HG02610 (cell line): Measurements from ENCODE around the gene IRF4.

Source experiments
- ATAC-seq: cut with Tn5 transposase; IDR thresholded peaks from one replicate; pipeline ENCODE4 v1.9.1; 2021; ENCODE audit warnings: mild to moderate bottlenecking, moderate library complexity; ENCODE audit not compliant: unreplicated experiment

Gene IRF4

GRCh38 chr6:379410-380181 is 12.0 kb upstream of the IRF4 start:
- ATAC-seq, result peak; percentile 32

- no peak for ATAC-seq
Observed at GRCh38 chr6:380234-381218, 11.0 kb upstream of the IRF4 start.

GRCh38 chr6:381742-382461 is 9.7 kb upstream of the IRF4 start:
- no peak for ATAC-seq

- no peak for ATAC-seq
Observed at GRCh38 chr6:382883-383810, 8.4 kb upstream of the IRF4 start.

- no peak for ATAC-seq
Observed at GRCh38 chr6:383856-384255, 7.7 kb upstream of the IRF4 start.

- no peak for ATAC-seq
Observed at GRCh38 chr6:384898-385297, 6.7 kb upstream of the IRF4 start.

GRCh38 chr6:385614-386013 is 5.9 kb upstream of the IRF4 start:
- ATAC-seq, result no peak

GRCh38 chr6:386688-387266 is 4.8 kb upstream of the IRF4 start:
- ATAC-seq, result no peak

GRCh38 chr6:387293-387741 is 4.2 kb upstream of the IRF4 start:
- ATAC-seq, result no peak

GRCh38 chr6:388202-388903 is 3.2 kb upstream of the IRF4 start:
- ATAC-seq, result no peak

GRCh38 chr6:389143-389542 is 2.4 kb upstream of the IRF4 start:
- ATAC-seq, result no peak

- peak; percentile 32 for ATAC-seq
Observed at GRCh38 chr6:389622-390021, 1.9 kb upstream of the IRF4 start.

GRCh38 chr6:390914-391558 is 516 bp upstream of the IRF4 start:
- peak; percentile 9 for ATAC-seq

- ATAC-seq, result no peak
Observed at GRCh38 chr6:392441-393390, 1.2 kb downstream of the IRF4 start.

- ATAC-seq, result peak; percentile 20
Observed at GRCh38 chr6:393391-394221, 2.1 kb downstream of the IRF4 start.

GRCh38 chr6:394641-395289 is 3.2 kb downstream of the IRF4 start:
- no peak for ATAC-seq
